GM23338 (cell line): ENCODE data around the gene NSD1. TPM values are rescaled to one million over a fixed set of nuclear protein-coding genes. Genes with fewer than 3 reads are reported as not detected.

Experiments used
- ATAC-seq: fragments of 200-7000 bp; cut with Tn5 transposase; 3 replicates; pipeline ENCODE4 v1.9.1; 2020
- DNase-seq: peaks from one replicate; pipeline ENCODE4 v3.0.0-alpha.2; 2015; ENCODE audit warnings: low spot score
- H2AFZ ChIP-seq: fragments of 200-600 bp; sonication (generic); 2 replicates; pipeline ENCODE4 v1.8.0; 2016; ENCODE audit warnings: antibody characterized with exemption, mild to moderate bottlenecking, moderate library complexity
- H3F3A ChIP-seq: fragments of 200-600 bp; sonication (generic); replicated peaks from 2 replicates; pipeline ENCODE4 v1.8.0; 2017; ENCODE audit warnings: antibody characterized with exemption, mixed run types, low read depth
- H3K27ac ChIP-seq: fragments of 200-600 bp; sonication (generic); 2 replicates; pipeline ENCODE4 v1.6.1; 2016; ENCODE audit warnings: low read depth
- H3K27me3 ChIP-seq: fragments of 200-600 bp; sonication (generic); 2 replicates; pipeline ENCODE4 v1.8.0; 2016; ENCODE audit warnings: mild to moderate bottlenecking, mixed run types, moderate library complexity; ENCODE audit not compliant: insufficient read depth
- H3K36me3 ChIP-seq: fragments of 200-600 bp; sonication (generic); 2 replicates; pipeline ENCODE4 v1.8.0; 2016; ENCODE audit warnings: mild to moderate bottlenecking; ENCODE audit not compliant: insufficient read depth
- H3K4me1 ChIP-seq: fragments of 200-600 bp; sonication (generic); 2 replicates; pipeline ENCODE4 v1.8.0; 2016; ENCODE audit warnings: mild to moderate bottlenecking, moderate library complexity; ENCODE audit not compliant: insufficient read depth
- H3K4me2 ChIP-seq: fragments of 200-600 bp; sonication (generic); 2 replicates; pipeline ENCODE4 v1.7.1; 2017; ENCODE audit warnings: mixed run types
- H3K4me3 ChIP-seq: fragments of 200-600 bp; sonication (generic); 2 replicates; pipeline ENCODE4 v1.6.1; 2016; ENCODE audit warnings: mixed run types
- H3K79me2 ChIP-seq: fragments of 200-600 bp; sonication (generic); replicated peaks from 2 replicates; pipeline ENCODE4 v1.8.0; 2017; ENCODE audit warnings: mild to moderate bottlenecking; ENCODE audit not compliant: insufficient read depth
- H3K9me2 ChIP-seq: fragments of 200-600 bp; sonication (generic); 2 replicates; pipeline ENCODE4 v1.8.0; 2017; ENCODE audit not compliant: insufficient read depth
- H4K20me1 ChIP-seq: fragments of 200-600 bp; sonication (generic); replicated peaks from 2 replicates; pipeline ENCODE4 v1.8.0; 2017; ENCODE audit warnings: mild to moderate bottlenecking; ENCODE audit not compliant: insufficient read depth
- H3K27ac Mint-ChIP-seq: 2 replicates; pipeline ENCODE4 v1.8.0; 2020; ENCODE audit warnings: inconsistent platforms, mild to moderate bottlenecking, moderate library complexity, mixed read lengths
- H3K27me3 Mint-ChIP-seq: 3 replicates; pipeline ENCODE4 v1.8.0; 2022; ENCODE audit warnings: low read depth, mild to moderate bottlenecking, moderate library complexity, mixed read lengths, inconsistent platforms; ENCODE audit not compliant: insufficient read depth, poor library complexity
- H3K36me3 Mint-ChIP-seq: 3 replicates; pipeline ENCODE4 v1.8.0; 2021; ENCODE audit warnings: low read depth, mild to moderate bottlenecking, inconsistent platforms, moderate library complexity, mixed read lengths
- H3K4me1 Mint-ChIP-seq: 3 replicates; pipeline ENCODE4 v1.8.0; 2020; ENCODE audit warnings: mild to moderate bottlenecking, inconsistent platforms, mixed read lengths
- H3K4me3 Mint-ChIP-seq: 3 replicates; pipeline ENCODE4 v1.8.0; 2021; ENCODE audit warnings: moderate library complexity, mild to moderate bottlenecking, inconsistent platforms, mixed read lengths
- H3K9me3 Mint-ChIP-seq: 3 replicates; pipeline ENCODE4 v1.8.0; 2020; ENCODE audit warnings: moderate library complexity, mild to moderate bottlenecking, inconsistent platforms, mixed read lengths
- EZH2 ChIP-seq: fragments of 200-600 bp; sonication (generic); IDR thresholded peaks from one replicate; pipeline ENCODE4 v1.8.0; 2017; ENCODE audit warnings: antibody characterized with exemption, mild to moderate bottlenecking, low read depth; ENCODE audit not compliant: unreplicated experiment
- JUNB ChIP-seq: IDR thresholded peaks from one replicate; pipeline ENCODE4 v1.6.1; 2016; ENCODE audit warnings: antibody characterized with exemption; ENCODE audit not compliant: unreplicated experiment
- NANOG ChIP-seq: IDR thresholded peaks from 2 replicates; pipeline ENCODE4 v1.6.1; 2016; ENCODE audit warnings: antibody characterized with exemption, borderline replicate concordance
- REST ChIP-seq: IDR thresholded peaks from one replicate; pipeline ENCODE4 v1.6.1; 2018; ENCODE audit warnings: antibody characterized with exemption; ENCODE audit not compliant: unreplicated experiment
- STAT1 ChIP-seq: IDR thresholded peaks from one replicate; pipeline ENCODE4 v1.6.1; 2016; ENCODE audit warnings: antibody characterized with exemption; ENCODE audit not compliant: unreplicated experiment
- ZNF114 ChIP-seq: fragments of 250-450 bp; sonication (Bioruptor Pico); IDR thresholded peaks from 2 replicates; pipeline ENCODE4 v1.5.0; 2020; ENCODE audit warnings: mild to moderate bottlenecking, moderate library complexity
- ZNF331 ChIP-seq: fragments of 250-450 bp; sonication (Bioruptor Pico); IDR thresholded peaks from 2 replicates; pipeline ENCODE4 v1.5.0; 2020; ENCODE audit warnings: low read depth, mild to moderate bottlenecking, moderate library complexity
- polyA plus RNA-seq: library from polyadenylated mRNA; unstranded; fragments of >200 nt; fragmentation: Nextera tagmentation; extraction: Ambion mirVana; gene quantifications from 2 replicates; pipeline ENCODE4 v1.2.1, GENCODE V29; 2016
- total RNA-seq: library from RNA; depleted of rRNA; stranded (reverse); fragments of >200 nt; shearing (Covaris generic); gene quantifications from 2 replicates; pipeline ENCODE4 v1.2.3, GENCODE V29; 2014
- TF ChIP-seq, protein P1 (sequence below), 2 experiments: fragments of 200-600 bp in 1 of 2; sonication (generic) in 1 of 2; conservative IDR thresholded peaks; 2 replicates each; pipeline versions ENCODE4 v1.5.1 to v1.6.1; 2016 to 2017; ENCODE audit warnings: antibody characterized with exemption in 2 of 2, low read depth in 2 of 2, mild to moderate bottlenecking in 2 of 2, moderate library complexity in 1 of 2

Gene NSD1
- total and polyA plus RNA-seq, 2 experiments from 2014 or later: 96.4 to 106 TPM

DNA sequence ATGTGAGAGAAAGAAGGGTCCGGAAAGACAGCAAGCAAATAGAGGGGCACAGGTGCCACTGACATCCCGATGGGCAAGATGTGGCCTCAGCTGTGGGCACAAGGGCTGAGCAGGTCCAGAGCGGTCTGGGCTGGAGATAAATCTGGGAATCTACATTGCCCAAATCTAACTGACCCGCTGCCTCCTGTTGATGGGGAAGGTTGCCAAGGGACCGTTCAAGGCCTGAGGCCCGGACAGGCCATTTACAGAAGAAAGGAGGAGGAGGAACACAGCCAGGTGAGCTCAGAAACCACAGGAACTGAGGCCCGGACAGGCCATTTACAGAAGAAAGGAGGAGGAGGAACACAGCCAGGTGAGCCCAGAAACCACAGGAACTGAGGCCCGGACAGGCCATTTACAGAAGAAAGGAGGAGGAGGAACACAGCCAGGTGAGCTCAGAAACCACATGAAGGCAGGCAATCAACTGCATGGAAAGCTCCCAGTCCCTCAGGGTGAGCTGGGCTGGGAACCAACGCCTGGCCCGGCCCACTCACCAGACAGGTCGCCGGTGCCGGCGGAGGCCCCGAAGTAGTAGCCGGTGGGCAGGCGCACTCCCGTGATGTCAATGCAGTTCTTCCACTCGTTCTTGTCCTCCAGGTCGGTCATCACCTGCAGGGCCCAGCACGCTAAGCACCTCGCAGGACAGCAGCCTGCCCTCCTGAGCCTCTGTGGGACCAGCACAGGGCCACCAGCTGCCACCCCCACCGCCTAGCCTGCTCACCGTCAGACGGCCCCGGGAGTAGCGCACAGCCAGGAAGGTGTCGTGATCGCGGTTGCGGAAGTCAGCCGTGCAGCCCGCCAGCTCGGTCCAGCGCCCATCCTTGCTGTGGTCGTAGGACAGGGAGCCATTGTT, 203.3 kb downstream of the NSD1 start:
- Histone ChIP-seq H3F3A (no peaks in the 10 kb centered on the region), H3K4me2 (no peak overlapping the region), H4K20me1 (0 out of 2 replicates have a peak, but pooled peaks cover 4% of the 10 kb centered on the region), H2AFZ (no peak overlapping the region), H3K27ac (no peak overlapping the region), H3K9me2 (no peaks in the 10 kb centered on the region), H3K36me3 (peaks cover 5% of the 10 kb centered on the region; the same call in 1 of the 2 replicates), H3K79me2 (peaks cover 21% of the 10 kb centered on the region), H3K4me3 (no peak overlapping the region), H3K27me3 (no peaks in the 10 kb centered on the region), H3K4me1 (no peaks in the 10 kb centered on the region; the same call in 1 of the 2 replicates)
- Mint-ChIP-seq H3K4me1 (peaks cover 23% of the 10 kb centered on the region), H3K4me3 (no peak overlapping the region; the same call in 2 of the 3 replicates), H3K27me3 (peaks cover 11% of the 10 kb centered on the region), H3K27ac (peak overlapping the region; percentile 92), H3K36me3 (peaks cover 62% of the 10 kb centered on the region), H3K9me3 (no peaks in the 10 kb centered on the region)
- ATAC-seq: no peak
- DNase-seq: no peak
- TF ChIP-seq REST (no peak), ZNF331 (no peak)

GRCh38 chr5:177338251-177339106, 204.9 kb downstream of the NSD1 start:
- Histone ChIP-seq H3K4me1 (no peaks in the 10 kb centered on the region; the same call in 1 of the 2 replicates), H3K4me2 (no peak overlapping the region), H3K27me3 (no peaks in the 10 kb centered on the region), H3K4me3 (no peak overlapping the region), H3K36me3 (peaks cover 5% of the 10 kb centered on the region; the same call in 1 of the 2 replicates), H2AFZ (no peak overlapping the region), H3F3A (no peaks in the 10 kb centered on the region), H3K9me2 (no peaks in the 10 kb centered on the region), H3K79me2 (peaks cover 37% of the 10 kb centered on the region), H4K20me1 (0 out of 2 replicates have a peak, but pooled peaks cover 4% of the 10 kb centered on the region), H3K27ac (no peak overlapping the region)
- ATAC-seq (no peak), DNase-seq (no peak)
- Mint-ChIP-seq H3K36me3 (peaks cover 57% of the 10 kb centered on the region), H3K27me3 (peaks cover 11% of the 10 kb centered on the region), H3K4me3 (no peak overlapping the region), H3K27ac (peak overlapping the region; percentile 43), H3K9me3 (no peaks in the 10 kb centered on the region), H3K4me1 (peaks cover 23% of the 10 kb centered on the region)
- TF ChIP-seq, protein P1, sequence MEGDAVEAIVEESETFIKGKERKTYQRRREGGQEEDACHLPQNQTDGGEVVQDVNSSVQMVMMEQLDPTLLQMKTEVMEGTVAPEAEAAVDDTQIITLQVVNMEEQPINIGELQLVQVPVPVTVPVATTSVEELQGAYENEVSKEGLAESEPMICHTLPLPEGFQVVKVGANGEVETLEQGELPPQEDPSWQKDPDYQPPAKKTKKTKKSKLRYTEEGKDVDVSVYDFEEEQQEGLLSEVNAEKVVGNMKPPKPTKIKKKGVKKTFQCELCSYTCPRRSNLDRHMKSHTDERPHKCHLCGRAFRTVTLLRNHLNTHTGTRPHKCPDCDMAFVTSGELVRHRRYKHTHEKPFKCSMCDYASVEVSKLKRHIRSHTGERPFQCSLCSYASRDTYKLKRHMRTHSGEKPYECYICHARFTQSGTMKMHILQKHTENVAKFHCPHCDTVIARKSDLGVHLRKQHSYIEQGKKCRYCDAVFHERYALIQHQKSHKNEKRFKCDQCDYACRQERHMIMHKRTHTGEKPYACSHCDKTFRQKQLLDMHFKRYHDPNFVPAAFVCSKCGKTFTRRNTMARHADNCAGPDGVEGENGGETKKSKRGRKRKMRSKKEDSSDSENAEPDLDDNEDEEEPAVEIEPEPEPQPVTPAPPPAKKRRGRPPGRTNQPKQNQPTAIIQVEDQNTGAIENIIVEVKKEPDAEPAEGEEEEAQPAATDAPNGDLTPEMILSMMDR (conservative IDR thresholded peaks at IDR 0.05; ENCODE audit: low read depth in 2 of 2): no peak
- TF ChIP-seq STAT1 (no peak), JUNB (no peak), ZNF331 (no peak), ZNF114 (CRISPR knock-in tag) (no peak), NANOG (no peak), EZH2 (no peak)
